Measurements from ENCODE around the gene PDE2A.

Gene PDE2A

GRCh38 chr11:72673943-72674828 is at the start of gene PDE2A:
PDE2A (minus strand) TSS chr11:72674422; CDS start chr11:72674207, 215 bp downstream.
- no peak for DNase-seq

GRCh38 chr11:72723508-72723907 is 49.3 kb upstream of the PDE2A start:
- no peak for DNase-seq

- peak; percentile 90 for DNase-seq
Measured at GRCh38 chr11:72722050-72722748, 48.0 kb upstream of the PDE2A start.

- DNase-seq = peak; percentile 69
Measured at GRCh38 chr11:72721689-72722049, 47.4 kb upstream of the PDE2A start.

- DNase-seq = no peak
Measured at GRCh38 chr11:72721276-72721675, 47.1 kb upstream of the PDE2A start.

GRCh38 chr11:72720784-72721183 is 46.6 kb upstream of the PDE2A start:
- no peak for DNase-seq

GRCh38 chr11:72720047-72720446 is 45.8 kb upstream of the PDE2A start:
- DNase-seq = no peak

GRCh38 chr11:72719551-72719950 is 45.3 kb upstream of the PDE2A start:
- no peak for DNase-seq

- no peak for DNase-seq
Measured at GRCh38 chr11:72719144-72719543, 44.9 kb upstream of the PDE2A start.

- DNase-seq = no peak
Measured at GRCh38 chr11:72718101-72718501, 43.9 kb upstream of the PDE2A start.

- DNase-seq = no peak
Measured at GRCh38 chr11:72716788-72717435, 42.7 kb upstream of the PDE2A start.

GRCh38 chr11:72716290-72716689 is 42.1 kb upstream of the PDE2A start:
- no peak for DNase-seq

- DNase-seq = no peak
Measured at GRCh38 chr11:72712841-72713240, 38.6 kb upstream of the PDE2A start.

GRCh38 chr11:72712168-72712751 is 38.0 kb upstream of the PDE2A start:
- no peak for DNase-seq

- no peak for DNase-seq
Measured at GRCh38 chr11:72711141-72711540, 36.9 kb upstream of the PDE2A start.

- no peak for DNase-seq
Measured at GRCh38 chr11:72710278-72710677, 36.1 kb upstream of the PDE2A start.

- no peak for DNase-seq
Measured at GRCh38 chr11:72709478-72710238, 35.4 kb upstream of the PDE2A start.

GRCh38 chr11:72707032-72707431 is 32.8 kb upstream of the PDE2A start:
- DNase-seq = no peak

- DNase-seq = no peak
Measured at GRCh38 chr11:72706579-72706978, 32.4 kb upstream of the PDE2A start.

- DNase-seq = no peak
Measured at GRCh38 chr11:72705442-72706365, 31.5 kb upstream of the PDE2A start.

- DNase-seq = no peak
Measured at GRCh38 chr11:72704783-72705265, 30.6 kb upstream of the PDE2A start.

All from activated CD8-positive, alpha-beta memory T cell treated with anti-CD3 and anti-CD28 coated beads, Interleukin-2, amount 50 U/mL, for 48 hours (primary cell).